Prostate gland (tissue), 2 donors: ENCODE measurements around the gene EHBP1. TPM values are rescaled to one million over a fixed set of nuclear protein-coding genes. Genes with fewer than 3 reads are reported as not detected.

Source experiments
- DNase-seq: peaks from one replicate; pipeline ENCODE4 v3.0.0-alpha.2; 2019; ENCODE audit warnings: low spot score
- H3K27ac ChIP-seq, 2 donors: fragments of 200-600 bp; sonication (generic); 2 replicates each; pipeline ENCODE4 v1.5.1; 2017 to 2019
- H3K27me3 ChIP-seq: fragments of 200-600 bp; sonication (generic); replicated peaks from 2 replicates; pipeline ENCODE4 v1.5.1; 2019; ENCODE audit not compliant: insufficient read depth
- H3K36me3 ChIP-seq, 2 donors: fragments of 200-600 bp; sonication (generic); 1 replicate in 1 of 2; 2 replicates in 1 of 2; pipeline versions ENCODE4 v1.5.1 to v1.8.1; 2017 to 2019
- H3K4me1 ChIP-seq: fragments of 200-600 bp; sonication (generic); replicated peaks from 2 replicates; pipeline ENCODE4 v1.5.1; 2019
- H3K4me3 ChIP-seq, 2 donors: fragments of 200-600 bp; sonication (generic); 2 replicates each; pipeline ENCODE4 v1.5.1; 2017 to 2019
- H3K9me3 ChIP-seq: fragments of 200-600 bp; sonication (generic); 2 replicates; pipeline ENCODE4 v1.5.1; 2017
- POLR2A ChIP-seq: fragments of 450-650 bp; IDR thresholded peaks from one replicate; pipeline ENCODE4 v1.6.1; 2016; ENCODE audit warnings: antibody characterized with exemption, mild to moderate bottlenecking
- POLR2AphosphoS5 ChIP-seq: sonication (generic); formaldehyde crosslinking; IDR thresholded peaks from one replicate; pipeline ENCODE4 v1.6.1; 2017; ENCODE audit warnings: antibody characterized with exemption
- WGBS: methylation state at CpG from one replicate; pipeline ENCODE4 v1.1.5; 2018; 5-methylcytosine and 5-hydroxymethylcytosine counted together
- intact Hi-C: fragments of 100-400 bp; cut with DNase I; formaldehyde crosslinking; loops from one replicate; pipeline ENCODE4 v1.14.2; 2022
- total RNA-seq, 2 donors: library from RNA; depleted of rRNA; stranded (reverse); fragments of >200 nt; gene quantifications; one replicate each; pipeline ENCODE4 v1.1.0, GENCODE V29; 2016
- TF ChIP-seq, protein P1 (sequence below), 4 experiments: fragments of 200-600 bp in 2 of 4; fragments of 450-650 bp in 2 of 4; sonication (generic) in 2 of 4; IDR thresholded peaks; 1 replicate in 3 of 4; 2 replicates in 1 of 4; pipeline ENCODE4 v1.5.1; 2016 to 2019; ENCODE audit warnings: antibody characterized with exemption in 4 of 4, mild to moderate bottlenecking in 2 of 4, moderate library complexity in 2 of 4

EHBP1 gene
- total RNA-seq, 2 donors from 2014 or later = 26.5 to 30.3 TPM

GRCh38 chr2:63060472-63060991 lies 355.0 kb downstream of the EHBP1 start:
- Histone ChIP-seq H3K4me1 (no peaks in the 10 kb centered on the region), H3K27ac (no peak overlapping the region), H3K36me3 (no peaks in the 10 kb centered on the region), H3K4me3 (no peak overlapping the region), H3K9me3 (no peaks in the 10 kb centered on the region), H3K27me3 (peaks cover 38% of the 10 kb centered on the region)
- intact Hi-C loops = no loop called here
- DNase-seq = no peak
- WGBS = 30% methylated on average over 5 of the region's 5 CpGs
- TF ChIP-seq, protein P1, sequence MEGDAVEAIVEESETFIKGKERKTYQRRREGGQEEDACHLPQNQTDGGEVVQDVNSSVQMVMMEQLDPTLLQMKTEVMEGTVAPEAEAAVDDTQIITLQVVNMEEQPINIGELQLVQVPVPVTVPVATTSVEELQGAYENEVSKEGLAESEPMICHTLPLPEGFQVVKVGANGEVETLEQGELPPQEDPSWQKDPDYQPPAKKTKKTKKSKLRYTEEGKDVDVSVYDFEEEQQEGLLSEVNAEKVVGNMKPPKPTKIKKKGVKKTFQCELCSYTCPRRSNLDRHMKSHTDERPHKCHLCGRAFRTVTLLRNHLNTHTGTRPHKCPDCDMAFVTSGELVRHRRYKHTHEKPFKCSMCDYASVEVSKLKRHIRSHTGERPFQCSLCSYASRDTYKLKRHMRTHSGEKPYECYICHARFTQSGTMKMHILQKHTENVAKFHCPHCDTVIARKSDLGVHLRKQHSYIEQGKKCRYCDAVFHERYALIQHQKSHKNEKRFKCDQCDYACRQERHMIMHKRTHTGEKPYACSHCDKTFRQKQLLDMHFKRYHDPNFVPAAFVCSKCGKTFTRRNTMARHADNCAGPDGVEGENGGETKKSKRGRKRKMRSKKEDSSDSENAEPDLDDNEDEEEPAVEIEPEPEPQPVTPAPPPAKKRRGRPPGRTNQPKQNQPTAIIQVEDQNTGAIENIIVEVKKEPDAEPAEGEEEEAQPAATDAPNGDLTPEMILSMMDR (IDR thresholded peaks at IDR 0.05) = no peak
- TF ChIP-seq POLR2A (no peak), POLR2AphosphoS5 (no peak)

DNA sequence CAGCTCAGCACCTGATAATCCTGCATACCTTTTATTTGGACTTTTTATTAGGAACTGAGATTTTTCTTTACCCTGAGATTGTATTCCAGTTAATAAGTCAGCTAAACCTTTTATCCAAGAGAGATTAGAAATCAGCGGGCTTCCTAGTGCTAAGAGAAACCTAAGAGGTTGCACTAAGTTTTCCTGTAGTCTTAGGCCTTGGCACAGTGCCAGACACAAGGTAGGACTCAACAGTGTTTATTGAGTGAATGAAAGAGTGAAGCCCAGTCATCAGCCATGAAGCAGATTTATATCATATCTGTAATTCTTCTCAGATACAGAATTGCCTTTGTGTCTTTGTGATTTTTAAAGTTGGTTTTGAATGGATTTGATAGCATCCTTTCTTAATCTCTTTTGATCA lies 358.7 kb downstream of the EHBP1 start:
- TF ChIP-seq POLR2A (no peak), POLR2AphosphoS5 (no peak)
- TF ChIP-seq, protein P1 (IDR thresholded peaks at IDR 0.05) = no peak
- WGBS = 50% methylated on average over 1 of the region's 1 CpG
- no peak overlapping the region for H3K27ac ChIP-seq
- no peak for DNase-seq
- H3K4me1 ChIP-seq = no peaks in the 10 kb centered on the region
- H3K36me3 ChIP-seq = no peaks in the 10 kb centered on the region
- no peaks in the 10 kb centered on the region for H3K9me3 ChIP-seq
- H3K27me3 ChIP-seq = peaks cover 15% of the 10 kb centered on the region
- intact Hi-C loops = no loop called here
- H3K4me3 ChIP-seq = no peak overlapping the region

DNA sequence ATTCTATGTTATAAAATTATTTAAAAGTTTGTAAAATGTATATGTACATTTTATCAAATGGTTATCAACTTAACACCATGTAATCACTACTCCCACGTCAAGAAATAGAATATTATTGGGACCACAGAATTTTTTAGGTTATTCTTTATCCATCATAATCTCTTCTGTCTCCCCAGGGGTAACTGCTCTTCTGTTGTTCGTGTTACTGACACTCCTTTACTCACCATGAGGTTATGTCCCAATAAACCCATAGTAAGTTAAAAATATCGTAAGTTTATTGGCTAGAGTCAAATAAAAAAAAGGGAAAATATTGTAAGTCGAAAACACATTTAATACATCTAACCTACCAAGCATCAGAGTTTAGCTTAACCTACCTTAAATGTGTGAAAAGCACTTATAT lies 359.1 kb downstream of the EHBP1 start:
- 62% methylated on average over 4 of the region's 4 CpGs for WGBS
- no peak for DNase-seq
- Histone ChIP-seq H3K4me3 (no peak overlapping the region), H3K4me1 (no peaks in the 10 kb centered on the region), H3K9me3 (no peaks in the 10 kb centered on the region), H3K27me3 (peaks cover 10% of the 10 kb centered on the region), H3K36me3 (no peaks in the 10 kb centered on the region), H3K27ac (no peak overlapping the region)
- intact Hi-C loops = no loop called here
- TF ChIP-seq, protein P1 (IDR thresholded peaks at IDR 0.05) = no peak
- no peak for TF ChIP-seq POLR2AphosphoS5
- TF ChIP-seq POLR2A = no peak

- no peaks in the 10 kb centered on the region for H3K9me3 ChIP-seq
- no peak overlapping the region for H3K4me3 ChIP-seq
- no peak for DNase-seq
- no peaks in the 10 kb centered on the region for H3K4me1 ChIP-seq
- H3K36me3 ChIP-seq = no peaks in the 10 kb centered on the region
- H3K27ac ChIP-seq = no peak overlapping the region
- peaks cover 5% of the 10 kb centered on the region for H3K27me3 ChIP-seq
- WGBS = 60% methylated on average over 3 of the region's 3 CpGs
- intact Hi-C loops = no loop called here
- TF ChIP-seq POLR2AphosphoS5 (no peak), POLR2A (no peak)
- TF ChIP-seq, protein P1 (IDR thresholded peaks at IDR 0.05) = no peak
These were observed 360.8 kb downstream of the EHBP1 start for GRCh38 chr2:63066265-63066664.

GRCh38 chr2:63066838-63067237 lies 361.3 kb downstream of the EHBP1 start:
- WGBS = 85% methylated on average over 2 of the region's 2 CpGs
- no peaks in the 10 kb centered on the region for H3K36me3 ChIP-seq
- H3K9me3 ChIP-seq = no peaks in the 10 kb centered on the region
- H3K27me3 ChIP-seq = peaks cover 5% of the 10 kb centered on the region
- no peak for DNase-seq
- no peaks in the 10 kb centered on the region for H3K4me1 ChIP-seq
- no peak overlapping the region for H3K27ac ChIP-seq
- no peak overlapping the region for H3K4me3 ChIP-seq
- TF ChIP-seq POLR2AphosphoS5 = no peak
- TF ChIP-seq, protein P1 (IDR thresholded peaks at IDR 0.05) = no peak
- no peak for TF ChIP-seq POLR2A
- intact Hi-C loops = no loop called here
